NOMO-1 (cell line): ENCODE measurements around the gene UBQLN2.
A peak's percentile ranks its signal among the peaks of the same experiment; 100 is the strongest.
"Not testable (repeated sequence)": the region's sequence is repeated elsewhere in the genome, so short reads cannot be mapped to it uniquely, and the experiment has no call there.

Experiments
- DNase-seq, 2 experiments: peaks; one replicate each; lab custom pipeline; 2025; ENCODE audit not compliant: unreplicated experiment in 2 of 2; lab: John Stamatoyannopoulos, UW

Gene UBQLN2

GRCh38 chrX:56563231-56564161 is at the start of gene UBQLN2:
UBQLN2 (plus strand) TSS chrX:56563627; CDS start chrX:56563874, 247 bp downstream.
- DNase-seq: peak; percentile 41 to 58

GRCh38 chrX:56519642-56520041 is 43.8 kb upstream of the UBQLN2 start:
- no peak for DNase-seq

- not testable (repeated sequence) for DNase-seq
These were observed 33.9 kb upstream of the UBQLN2 start for GRCh38 chrX:56529482-56530007.

GRCh38 chrX:56530011-56530410 is 33.4 kb upstream of the UBQLN2 start:
- no peak for DNase-seq

- DNase-seq: no peak
These were observed 12.8 kb upstream of the UBQLN2 start for GRCh38 chrX:56550667-56551066.

GRCh38 chrX:56554870-56555269 is 8.6 kb upstream of the UBQLN2 start:
- no peak for DNase-seq

GRCh38 chrX:56557376-56557929 is 6.0 kb upstream of the UBQLN2 start:
- DNase-seq: no peak

- DNase-seq: no peak
These were observed 898 bp downstream of the UBQLN2 start for GRCh38 chrX:56564164-56564885.

- no peak for DNase-seq
These were observed 1.8 kb downstream of the UBQLN2 start for GRCh38 chrX:56564921-56565840.

GRCh38 chrX:56569378-56570057 is 6.1 kb downstream of the UBQLN2 start:
- peak in 1 of 2 experiments; percentile 5 for DNase-seq

GRCh38 chrX:56572975-56573374 is 9.5 kb downstream of the UBQLN2 start:
- DNase-seq: no peak

- DNase-seq: no peak
These were observed 11.4 kb downstream of the UBQLN2 start for GRCh38 chrX:56574861-56575260.

- no peak for DNase-seq
These were observed 13.3 kb downstream of the UBQLN2 start for GRCh38 chrX:56576721-56577120.

- DNase-seq: no peak
These were observed 25.2 kb downstream of the UBQLN2 start for GRCh38 chrX:56588397-56589188.

GRCh38 chrX:56591830-56592229 is 28.4 kb downstream of the UBQLN2 start:
- DNase-seq: not testable (repeated sequence)

- DNase-seq: peak in 1 of 2 experiments; percentile 38
These were observed 36.7 kb downstream of the UBQLN2 start for GRCh38 chrX:56600141-56600540.

- DNase-seq: no peak
These were observed 37.6 kb downstream of the UBQLN2 start for GRCh38 chrX:56600987-56601386.

GRCh38 chrX:56615282-56615681 is 51.9 kb downstream of the UBQLN2 start:
- no peak for DNase-seq
